Stimulated activated CD8-positive, alpha-beta memory T cell treated with anti-CD3 and anti-CD28 coated beads, Interleukin-7, amount 100 ng/mL, for 4 hours (primary cell): Measurements from ENCODE around the gene BST1.

Experiments used
- DNase-seq, 2 donors: peaks; one replicate each; pipeline ENCODE4 v3.0.0-alpha.2; 2020; ENCODE audit warnings: low read depth in 2 of 2

Gene BST1

DNA sequence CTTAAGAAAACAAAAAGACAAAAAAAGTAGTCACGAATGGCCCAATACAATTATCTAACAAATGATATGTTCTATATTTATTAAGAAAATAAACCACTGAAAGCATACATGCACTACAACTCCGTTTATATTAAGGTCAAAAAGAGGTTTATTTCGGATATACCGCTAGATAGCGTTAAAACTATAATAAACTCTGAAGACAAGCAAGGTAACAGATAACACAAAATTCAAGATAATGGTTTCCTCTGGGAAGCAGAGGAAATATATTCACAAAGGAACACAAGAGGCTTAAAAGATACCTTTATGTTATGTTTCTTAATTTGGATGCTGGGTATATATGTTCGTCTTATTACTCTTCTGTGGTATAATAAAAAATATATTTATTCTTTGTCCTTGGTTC is 26.0 kb upstream of the BST1 start:
- no peak for DNase-seq

DNA sequence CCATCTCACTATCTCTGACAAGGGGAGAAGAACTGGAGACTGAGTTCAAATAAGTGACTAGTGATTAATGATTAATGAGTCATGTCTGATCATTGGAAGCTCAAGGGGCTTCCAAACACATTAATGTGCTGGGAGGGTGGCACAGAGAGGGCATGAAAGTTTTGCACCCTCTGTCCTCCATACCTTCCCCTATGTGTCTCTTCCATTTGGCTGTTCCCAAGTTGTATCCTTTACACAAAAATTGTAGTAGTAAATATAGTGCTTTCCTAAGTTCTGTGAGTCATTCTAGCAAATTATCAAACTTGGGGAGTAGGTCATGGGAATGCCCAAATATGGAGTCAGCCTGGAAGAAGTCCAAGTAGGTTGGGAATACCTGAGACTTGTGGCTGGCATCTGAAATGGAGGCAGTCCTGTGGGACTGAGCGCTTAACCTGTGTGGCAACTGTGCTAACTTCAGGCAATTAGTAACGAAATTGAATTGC is 25.3 kb upstream of the BST1 start:
- DNase-seq, result no peak

DNA sequence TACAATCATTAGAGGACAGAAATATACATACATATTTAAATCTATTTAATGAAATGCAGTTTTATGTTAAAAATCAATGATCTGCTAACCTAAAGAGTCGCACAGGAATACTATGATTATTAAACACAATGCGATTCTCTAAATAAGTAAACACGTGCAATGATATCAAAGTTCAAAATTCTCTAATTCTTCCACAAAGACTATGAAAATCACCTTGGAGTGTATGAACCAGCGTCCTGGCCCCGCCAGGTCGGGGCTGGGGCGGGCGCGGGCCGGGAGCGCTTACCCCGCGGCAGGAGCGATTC is 21.8 kb upstream of the BST1 start:
- DNase-seq, result no peak

DNA sequence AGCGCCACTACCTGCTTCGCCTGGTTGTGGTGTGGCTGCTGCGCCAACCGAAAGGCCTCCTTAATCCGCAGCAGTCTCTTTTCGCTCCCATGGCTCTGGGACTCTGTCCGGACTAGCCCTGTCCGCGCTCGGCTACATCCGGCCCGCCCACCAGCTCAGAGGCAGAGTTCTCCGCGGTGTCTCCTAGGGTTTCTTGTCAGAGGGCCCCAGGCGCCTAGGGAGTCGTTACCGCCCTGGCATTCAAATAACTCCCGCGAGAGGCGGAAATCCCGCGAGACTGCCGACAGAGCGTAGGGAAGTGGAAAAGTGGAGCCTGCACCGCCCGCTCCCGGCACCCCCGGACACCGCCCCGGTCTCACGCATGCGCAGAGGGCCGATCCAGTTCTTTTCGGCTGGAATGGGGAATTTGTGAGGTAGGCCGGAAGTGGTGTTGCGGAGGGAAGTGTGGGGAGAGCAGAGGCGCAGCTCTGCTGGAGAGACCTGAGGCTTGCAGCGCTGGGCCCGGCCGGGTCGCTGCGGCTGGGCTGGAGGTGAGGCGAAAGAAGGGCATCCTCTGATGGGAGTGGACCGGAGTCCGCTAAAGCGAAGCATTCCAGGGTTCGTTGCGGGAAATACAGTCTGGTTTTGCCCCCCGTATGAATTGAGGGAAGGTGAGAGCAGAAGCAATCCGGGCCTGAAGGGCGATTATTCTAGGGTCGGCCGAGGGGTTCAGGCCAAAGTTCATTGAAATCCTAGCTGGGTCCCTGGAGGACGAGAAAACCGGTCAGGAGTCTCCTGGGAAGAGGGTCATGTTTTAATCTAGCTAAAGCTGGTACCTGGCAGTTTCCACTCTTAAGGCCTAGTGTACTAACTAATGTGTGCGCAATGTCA is 21.3 kb upstream of the BST1 start, which contains the start of gene FAM200B:
Gene FAM200B (plus strand): TSS at position 456 of the 870 bp plus-strand sequence. CDS start 5,151 bp downstream, outside the sequence.
- DNase-seq, result peak; percentile 89 to 94

DNA sequence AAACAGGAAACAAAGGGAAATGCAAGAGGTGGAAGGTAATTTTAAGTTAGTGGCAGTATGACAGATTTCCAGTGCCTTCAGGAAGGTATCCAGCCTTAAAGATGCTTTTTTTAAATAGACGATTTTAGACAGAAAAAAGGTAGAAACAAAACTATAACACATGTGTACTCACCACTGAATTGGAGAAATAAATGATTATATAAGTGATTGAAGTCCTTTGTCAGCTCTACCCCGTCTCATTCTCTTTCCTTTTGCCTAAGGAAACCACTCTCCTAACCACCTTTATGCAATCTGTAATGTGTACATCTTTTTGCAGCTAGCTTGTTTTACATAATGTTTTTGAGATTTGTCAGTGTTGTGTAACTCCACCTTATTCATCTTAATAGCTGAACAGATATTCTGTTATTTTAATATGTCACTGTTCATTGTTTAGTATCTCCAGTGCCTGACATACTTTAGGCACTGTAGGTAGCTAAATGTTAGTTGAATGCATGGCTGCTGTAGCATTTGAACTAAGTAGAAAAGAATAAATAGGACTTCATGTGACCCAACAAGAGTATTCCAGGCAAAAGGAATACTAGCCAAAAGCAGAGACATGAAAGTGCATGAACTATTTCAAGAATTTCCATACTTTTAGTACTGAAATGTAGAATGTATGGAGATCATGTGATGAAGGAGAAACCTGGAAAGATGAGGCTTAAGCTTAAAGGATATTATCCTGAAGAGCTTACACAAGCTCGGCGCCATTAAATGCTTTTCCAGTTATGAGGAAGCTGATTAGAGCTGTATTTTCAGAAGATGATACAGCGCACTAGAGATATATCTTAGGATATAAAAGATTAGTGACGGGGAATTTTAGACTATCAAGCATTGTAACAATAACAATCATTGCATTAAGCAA is 20.4 kb upstream of the BST1 start:
- no peak for DNase-seq

DNA sequence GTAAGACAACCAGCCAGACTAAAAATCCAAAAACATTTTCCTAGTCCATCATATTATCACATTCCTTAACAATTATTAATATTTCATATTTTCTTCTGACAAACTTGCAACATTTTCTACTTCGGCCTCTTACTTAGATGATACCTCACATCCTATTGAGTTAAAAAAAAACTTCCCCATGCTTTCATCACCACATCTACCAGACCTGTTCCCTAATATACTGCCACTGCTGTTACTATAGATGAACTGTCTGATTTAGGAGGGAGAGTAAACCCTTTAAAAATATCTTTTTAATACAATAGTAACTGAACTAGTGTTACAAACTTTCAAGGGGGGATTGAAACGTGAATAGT is 19.7 kb upstream of the BST1 start:
- DNase-seq, result no peak

DNA sequence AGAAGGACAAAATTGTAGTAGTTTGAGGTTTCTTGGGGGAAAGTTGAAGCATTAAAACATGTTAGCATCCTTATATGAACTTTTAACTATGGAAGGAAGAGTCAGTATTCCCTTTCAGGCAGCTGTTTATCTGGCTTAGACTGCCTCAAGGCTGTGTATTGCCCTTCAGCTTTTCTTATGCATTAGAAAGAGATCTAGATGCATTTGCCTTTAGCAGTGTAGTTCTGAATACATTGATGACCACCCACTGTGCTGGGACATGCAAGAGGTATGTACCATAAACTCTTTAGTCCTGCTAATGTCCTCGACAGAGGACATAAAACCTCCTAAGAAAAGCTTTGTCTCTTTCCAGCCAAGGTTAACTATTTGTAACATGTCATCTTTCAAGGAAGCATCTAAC is 18.4 kb upstream of the BST1 start:
- no peak for DNase-seq

DNA sequence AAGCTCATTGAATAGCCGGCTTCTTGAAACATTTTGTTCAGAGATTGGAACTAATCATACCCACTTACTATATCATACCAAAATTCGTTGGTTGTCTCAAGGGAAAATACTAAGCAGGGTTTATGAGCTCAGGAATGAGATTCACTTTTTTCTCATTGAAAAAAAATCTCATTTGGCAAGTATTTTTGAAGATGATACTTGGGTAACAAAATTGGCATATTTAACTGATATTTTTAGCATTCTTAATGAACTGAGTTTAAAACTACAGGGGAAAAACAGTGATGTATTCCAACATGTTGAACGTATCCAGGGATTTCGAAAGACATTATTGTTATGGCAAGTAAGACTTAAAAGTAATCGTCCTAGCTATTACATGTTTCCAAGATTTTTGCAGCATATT is 14.8 kb upstream of the BST1 start:
- DNase-seq, result no peak

DNA sequence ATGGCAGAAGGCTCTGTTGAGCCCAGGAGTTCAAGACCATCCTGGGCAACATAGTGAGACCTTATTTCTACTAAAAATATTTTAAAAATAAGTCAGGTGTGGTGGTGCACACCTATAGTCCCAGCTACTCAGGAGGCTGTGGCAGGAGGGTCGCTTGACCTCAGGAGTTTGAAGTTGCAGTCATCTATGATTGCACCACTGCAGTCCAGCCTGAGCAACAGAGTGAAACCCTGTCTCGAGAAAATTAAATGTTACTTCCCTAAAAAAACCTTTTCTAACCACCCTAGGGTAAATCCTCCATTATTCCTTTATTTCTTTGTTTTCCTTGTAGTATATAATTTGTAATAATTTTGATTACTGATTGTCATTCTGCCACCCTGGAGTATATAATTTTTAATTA is 13.3 kb upstream of the BST1 start:
- DNase-seq, result no peak

DNA sequence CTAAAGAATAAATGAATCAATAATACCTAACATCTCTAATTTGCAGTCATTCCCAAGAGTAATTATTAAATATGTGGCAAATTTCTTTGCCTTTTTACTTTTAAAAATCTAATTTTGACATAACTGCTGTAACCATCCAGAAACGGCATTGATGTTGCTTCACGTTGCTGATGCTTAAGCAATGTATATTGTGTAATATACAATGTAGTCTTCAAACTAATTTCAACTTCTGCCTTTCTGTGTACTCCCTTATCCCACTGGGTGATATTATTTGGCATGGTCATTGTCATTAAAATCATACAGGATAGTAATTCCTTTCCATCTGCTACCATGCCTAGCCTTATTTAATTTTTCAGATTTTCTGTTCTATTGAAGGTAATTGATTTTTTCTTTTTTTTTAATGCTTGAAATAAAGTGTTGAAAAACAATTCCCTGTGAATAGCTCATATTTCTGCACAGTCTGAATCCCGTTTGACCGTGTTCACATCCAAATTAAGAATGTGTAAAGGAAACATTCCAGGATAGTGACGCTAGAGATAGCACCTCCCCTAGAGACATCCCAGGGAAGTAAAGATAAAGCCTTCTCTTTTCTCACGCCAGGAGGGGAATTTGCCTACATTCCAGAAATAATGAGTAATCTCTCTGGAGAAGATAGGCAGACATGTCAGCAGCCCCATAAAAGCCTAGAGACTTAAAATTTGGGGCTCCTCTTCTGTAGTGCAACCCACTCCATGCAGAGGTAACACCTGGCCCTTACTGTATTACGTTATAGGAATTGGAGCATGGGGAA is 12.7 kb upstream of the BST1 start:
- DNase-seq, result no peak

DNA sequence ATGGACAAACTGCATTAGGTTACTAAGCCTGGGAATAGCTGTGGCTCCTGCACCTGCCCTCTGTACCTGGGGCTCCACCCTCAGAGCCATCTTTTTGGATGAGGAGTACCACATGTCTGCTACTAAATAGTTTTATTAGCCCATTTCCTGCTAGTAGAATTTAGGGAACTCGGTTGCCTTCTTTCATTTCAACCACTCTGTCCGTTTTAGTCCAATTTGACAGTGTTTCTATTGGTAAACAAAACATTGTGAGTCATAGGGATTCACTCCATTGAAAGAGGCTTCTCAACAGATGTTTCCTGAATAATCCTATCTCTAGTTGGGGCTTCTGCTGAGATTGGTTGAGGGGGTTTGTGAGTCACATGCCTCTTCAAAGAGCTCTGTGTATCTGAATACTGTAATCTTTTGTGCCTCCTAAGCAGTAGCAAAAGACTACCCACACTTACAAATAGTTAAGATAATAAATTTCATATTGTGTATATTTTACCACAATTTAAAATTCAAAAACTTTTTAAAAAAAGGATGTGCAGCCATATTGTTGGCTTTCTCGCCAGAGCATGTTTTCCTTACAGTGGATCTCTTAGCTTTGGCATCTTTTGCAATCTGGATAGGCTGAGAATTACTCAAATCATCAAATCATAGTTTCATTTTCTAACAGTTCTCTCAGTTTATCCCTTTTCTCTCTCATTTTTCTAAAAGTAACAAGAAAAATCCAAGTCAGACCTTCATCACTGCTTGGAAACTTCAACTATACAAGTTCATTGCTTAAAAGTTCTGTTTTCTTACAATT is 11.3 kb upstream of the BST1 start:
- DNase-seq, result no peak

DNA sequence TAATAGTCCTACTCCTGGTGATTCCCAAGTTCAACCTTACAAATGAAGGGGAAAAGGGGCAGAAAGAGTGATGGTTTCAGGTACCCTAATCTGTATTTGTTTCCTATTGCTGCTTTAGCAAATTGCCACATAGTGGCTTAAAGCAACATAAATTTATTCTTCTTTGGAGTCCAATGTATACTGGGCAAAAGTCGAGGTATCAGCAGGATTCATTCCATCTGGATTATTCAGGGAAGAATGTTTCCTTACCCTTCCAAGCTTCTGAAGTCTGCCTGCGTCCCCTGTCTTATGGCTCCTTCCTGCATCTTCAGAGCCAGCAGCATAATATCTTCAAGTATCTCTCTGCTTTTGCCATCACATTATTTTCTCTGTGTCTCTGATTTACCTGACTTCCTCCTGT is 10.3 kb upstream of the BST1 start:
- no peak for DNase-seq

DNA sequence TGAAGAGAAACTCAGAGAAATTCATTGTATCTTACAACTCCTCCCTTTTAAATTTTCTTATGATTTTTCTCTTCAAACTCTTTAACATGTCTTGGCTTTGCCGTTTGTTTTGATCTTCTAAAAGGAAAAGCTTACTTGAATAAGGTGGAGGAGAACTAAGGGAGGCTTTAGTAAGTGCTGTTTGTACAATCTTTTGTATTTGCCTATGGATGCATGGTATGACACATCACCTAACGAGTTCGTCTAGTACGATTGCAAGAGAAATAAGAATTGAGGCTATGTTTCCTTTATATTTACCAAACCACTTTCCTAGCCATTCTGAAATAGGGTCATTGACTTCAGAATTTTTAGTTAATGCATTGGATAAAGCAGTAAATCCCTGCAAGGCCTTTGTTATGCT is 8.4 kb upstream of the BST1 start:
- DNase-seq, result no peak

DNA sequence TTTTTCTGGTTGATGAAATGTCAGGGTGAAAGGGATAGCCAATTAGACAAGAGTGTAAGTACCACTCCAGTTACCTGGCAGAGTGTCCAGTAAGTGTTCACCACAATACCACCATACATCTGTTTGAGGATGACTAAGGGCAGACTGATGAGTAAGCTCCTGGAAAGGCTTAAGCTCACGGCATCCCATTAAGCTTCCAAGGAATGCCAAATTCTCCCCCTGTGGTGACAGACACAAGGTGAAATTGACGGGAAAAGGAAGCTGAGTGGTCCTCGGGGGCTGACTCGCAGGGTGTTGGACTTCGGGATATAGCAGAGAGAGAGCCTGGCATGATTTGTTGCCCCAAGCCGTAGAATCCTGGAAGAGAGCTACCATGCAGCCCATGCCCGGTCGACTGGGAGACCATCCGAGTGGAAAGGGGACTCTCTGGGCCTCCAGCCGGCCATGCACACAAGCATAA is 7.6 kb upstream of the BST1 start:
- DNase-seq, result no peak

DNA sequence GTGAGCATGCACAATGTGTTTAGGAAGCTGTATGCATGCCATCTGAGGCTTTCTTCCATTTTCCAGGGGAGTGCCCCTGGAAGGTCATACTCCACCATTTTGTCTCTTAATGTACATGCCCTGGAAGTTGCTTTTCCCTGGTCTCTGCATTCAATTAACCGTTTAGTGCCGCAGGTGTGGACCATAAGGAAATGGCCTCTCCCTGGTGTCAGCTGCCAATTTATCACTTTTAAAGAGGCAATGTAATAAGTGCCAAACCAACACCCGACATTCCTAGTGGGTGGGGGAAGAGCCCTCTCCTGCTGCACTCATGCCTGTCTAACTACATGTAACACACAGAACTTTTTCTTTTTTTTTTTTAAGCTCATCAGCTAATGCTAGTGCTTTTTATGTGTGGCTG is 7.1 kb upstream of the BST1 start:
- DNase-seq, result no peak

DNA sequence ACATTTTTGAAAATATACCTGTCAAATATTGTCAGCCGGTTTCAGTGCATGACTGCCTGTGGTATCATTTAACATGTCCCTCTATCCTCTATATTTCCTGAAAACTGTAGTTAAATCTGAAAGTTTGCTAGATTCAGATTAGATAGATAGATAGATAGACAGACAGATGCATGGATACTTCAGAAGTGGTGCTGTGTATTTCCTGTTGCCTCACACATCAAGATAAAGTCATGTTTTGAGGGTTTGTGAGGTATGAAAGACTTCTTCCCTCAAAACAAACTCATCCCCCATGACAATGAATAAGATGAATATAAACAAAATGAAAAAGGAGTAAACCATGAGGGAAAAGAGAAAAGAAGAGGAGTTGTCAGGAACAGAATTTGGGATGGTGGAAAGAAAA is 6.0 kb upstream of the BST1 start:
- DNase-seq, result no peak

DNA sequence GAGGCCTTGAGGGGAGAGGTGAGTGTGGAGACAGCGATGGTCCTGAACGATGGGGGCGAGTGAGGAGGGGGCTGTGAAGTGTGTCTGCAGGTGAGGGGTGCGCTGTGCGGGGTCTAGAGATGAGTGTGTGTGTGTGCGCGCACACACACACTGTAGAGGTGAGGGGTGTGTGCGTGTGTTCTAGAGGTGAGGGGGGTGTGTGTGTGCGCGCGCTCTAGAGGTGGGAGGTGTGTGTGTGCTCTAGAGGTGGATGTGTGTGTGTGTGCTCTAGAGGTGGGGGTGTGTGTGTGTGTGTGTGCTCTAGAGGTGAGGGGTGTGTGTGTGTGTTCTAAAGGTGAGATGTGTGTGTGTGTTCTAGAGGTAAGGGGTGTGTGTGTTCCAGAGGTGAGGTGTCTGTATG is 574 bp downstream of the BST1 start:
- DNase-seq, result no peak

DNA sequence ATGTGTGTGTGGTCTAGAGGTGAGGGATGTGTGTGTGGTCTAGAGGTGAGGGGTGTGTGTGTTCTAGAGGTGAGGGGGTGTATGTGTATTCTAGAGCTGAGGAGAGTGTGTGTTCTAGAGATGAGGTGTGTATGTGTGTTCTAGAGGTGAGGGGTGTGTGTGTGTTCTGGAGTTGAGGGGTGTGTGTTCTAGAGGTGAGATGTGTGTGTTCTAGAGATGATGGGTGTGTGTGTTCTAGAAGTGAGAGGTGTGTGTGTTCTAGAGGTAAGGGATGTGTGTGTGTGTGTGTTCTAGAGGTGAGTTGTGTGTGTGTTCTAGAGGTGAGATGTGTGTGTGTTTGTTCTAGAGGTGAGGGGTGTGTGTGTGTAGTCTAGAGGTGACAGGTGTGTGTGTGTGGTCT is 1.3 kb downstream of the BST1 start:
- DNase-seq, result no peak

DNA sequence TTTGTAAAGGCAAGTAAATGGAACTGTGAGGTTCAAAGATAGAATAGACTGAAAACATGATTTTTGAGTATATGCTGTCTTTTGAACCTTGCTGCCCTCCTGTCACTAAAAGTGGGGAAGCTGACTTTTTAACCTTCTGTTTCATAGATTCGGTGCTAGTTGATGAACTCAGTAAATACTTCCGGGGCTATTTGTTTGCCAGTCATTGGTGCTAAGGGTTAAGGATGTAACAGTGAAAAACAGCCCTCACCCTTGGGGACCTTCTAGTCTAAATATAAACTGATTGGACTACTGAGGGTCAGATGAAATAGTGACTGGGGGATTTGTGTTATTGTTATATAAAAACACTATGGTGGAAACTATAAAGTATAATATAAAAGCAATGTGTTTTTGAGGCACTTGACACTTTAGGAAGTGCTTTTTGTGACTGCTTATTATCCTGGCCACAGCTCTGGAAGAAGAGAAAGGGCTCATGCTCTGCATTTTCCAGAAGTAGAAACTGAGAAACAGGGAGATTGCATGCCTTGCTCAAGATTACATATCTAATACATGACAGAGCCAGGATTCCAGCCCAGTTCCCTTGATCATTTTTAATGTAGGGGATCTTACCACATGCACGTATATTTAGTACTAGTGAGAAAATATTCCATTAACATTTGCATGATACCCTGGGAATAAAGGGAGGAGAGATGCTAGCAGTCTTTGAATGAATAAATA is 3.9 kb downstream of the BST1 start:
- DNase-seq, result no peak

DNA sequence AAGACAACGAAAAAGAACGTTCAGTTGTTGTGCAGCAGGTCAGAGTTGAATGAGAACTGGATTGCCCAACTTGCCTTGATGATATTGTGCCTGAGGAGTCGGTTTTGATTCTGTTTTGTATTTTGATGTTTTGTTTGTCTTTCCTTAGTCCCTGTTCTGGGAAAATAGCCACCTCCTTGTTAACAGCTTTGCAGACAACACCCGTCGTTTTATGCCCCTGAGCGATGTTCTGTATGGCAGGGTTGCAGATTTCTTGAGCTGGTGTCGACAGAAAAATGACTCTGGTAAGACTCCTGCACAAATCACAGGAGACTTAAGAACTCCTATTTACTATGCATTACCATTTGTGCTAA is 4.5 kb downstream of the BST1 start:
- DNase-seq, result no peak

DNA sequence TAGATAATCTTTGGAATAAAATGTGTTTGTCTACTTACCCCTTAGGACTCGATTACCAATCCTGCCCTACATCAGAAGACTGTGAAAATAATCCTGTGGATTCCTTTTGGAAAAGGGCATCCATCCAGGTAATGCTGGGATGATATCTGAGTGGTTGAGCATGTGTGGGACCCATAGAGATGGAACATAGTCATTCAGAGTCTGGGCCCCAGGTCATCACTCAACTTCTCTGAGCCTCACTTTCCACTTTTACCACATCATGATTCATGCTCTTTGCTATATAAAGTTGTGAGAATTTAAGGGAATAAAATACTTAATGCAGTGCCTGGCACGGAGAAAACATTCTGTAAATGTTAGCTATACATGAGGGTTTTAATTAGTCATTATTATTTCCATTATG is 8.9 kb downstream of the BST1 start:
- no peak for DNase-seq
